Measurements from ENCODE around the gene SYK.
"Not testable (repeated sequence)": the region's sequence is repeated elsewhere in the genome, so short reads cannot be mapped to it uniquely, and the experiment has no call there.

The SYK gene

GRCh38 chr9:90799271-90799852, 2.3 kb upstream of the SYK start:
- no peak for DNase-seq

- peak; percentile 27 for DNase-seq
Observed at GRCh38 chr9:90801973-90802322, 329 bp downstream of the SYK start.

GRCh38 chr9:90802386-90802985, 867 bp downstream of the SYK start:
- no peak for DNase-seq

- no peak for DNase-seq
Observed at GRCh38 chr9:90803860-90804593, 2.4 kb downstream of the SYK start.

- peak; percentile 84 for DNase-seq
Observed at GRCh38 chr9:90805006-90805996, 3.7 kb downstream of the SYK start.

- DNase-seq, result no peak
Observed at GRCh38 chr9:90807006-90807405, 5.4 kb downstream of the SYK start.

GRCh38 chr9:90808398-90808797, 6.8 kb downstream of the SYK start:
- DNase-seq, result no peak

GRCh38 chr9:90808890-90809685, 7.5 kb downstream of the SYK start:
- no peak for DNase-seq

- DNase-seq, result no peak
Observed at GRCh38 chr9:90810691-90811090, 9.1 kb downstream of the SYK start.

GRCh38 chr9:90813046-90813445, 11.4 kb downstream of the SYK start:
- DNase-seq, result no peak

- DNase-seq, result no peak
Observed at GRCh38 chr9:90813523-90813922, 11.9 kb downstream of the SYK start.

GRCh38 chr9:90814355-90814754, 12.7 kb downstream of the SYK start:
- DNase-seq, result no peak

GRCh38 chr9:90815183-90815943, 13.7 kb downstream of the SYK start:
- no peak for DNase-seq

- no peak for DNase-seq
Observed at GRCh38 chr9:90815944-90816357, 14.3 kb downstream of the SYK start.

- DNase-seq, result no peak
Observed at GRCh38 chr9:90816690-90817089, 15.1 kb downstream of the SYK start.

- no peak for DNase-seq
Observed at GRCh38 chr9:90818279-90818678, 16.7 kb downstream of the SYK start.

GRCh38 chr9:90820406-90820805, 18.8 kb downstream of the SYK start:
- DNase-seq, result not testable (repeated sequence)

GRCh38 chr9:90821236-90821635, 19.6 kb downstream of the SYK start:
- not testable (repeated sequence) for DNase-seq

GRCh38 chr9:90821697-90822096, 20.1 kb downstream of the SYK start:
- DNase-seq, result no peak

- DNase-seq, result no peak
Observed at GRCh38 chr9:90822866-90823265, 21.2 kb downstream of the SYK start.

- no peak for DNase-seq
Observed at GRCh38 chr9:90825586-90825985, 24.0 kb downstream of the SYK start.
